ENCODE measurements around the gene UBASH3A. TPM values are rescaled to one million over a fixed set of nuclear protein-coding genes. Genes with fewer than 3 reads are reported as not detected.

Gene UBASH3A
- total and polyA plus RNA-seq, 2 donors (not counting 1 experiment from before 2014, with no cell fraction given): 0.12 to 0.33 TPM

DNA sequence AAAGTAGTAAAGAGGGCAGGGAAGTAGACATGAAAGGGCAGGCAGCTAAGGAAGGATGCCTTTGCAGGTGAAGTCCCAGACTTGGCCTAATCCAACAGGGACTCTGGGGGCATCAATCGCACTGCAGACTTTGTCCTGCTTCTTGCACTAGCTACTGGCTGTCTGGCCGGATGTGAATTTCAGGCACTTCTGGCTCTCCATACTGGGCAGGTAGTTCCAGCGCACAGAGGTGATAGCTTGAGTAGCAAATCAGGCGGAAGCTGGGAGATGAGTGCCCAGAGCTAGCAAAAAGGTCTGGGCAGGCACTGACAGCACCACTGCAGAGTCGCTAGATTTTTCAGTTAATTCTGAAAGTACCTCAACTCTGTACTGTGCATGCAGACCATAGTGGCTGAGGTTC is 91.3 kb downstream of the UBASH3A start:
- Histone ChIP-seq H3K4me2 (replicated peaks; ENCODE audit: low read depth, low read length, poor library complexity, severe bottlenecking) (no peak overlapping the region), H3K4me3 (ENCODE audit: control extremely low read depth in 1 of 5, extremely low read depth in 1 of 5, insufficient read depth in 1 of 5, low read depth in 2 of 5, low read length in 4 of 5) (no peak overlapping the region), H3K9me3 (ENCODE audit: control extremely low read depth in 1 of 3, control insufficient read depth in 2 of 3, insufficient read depth in 1 of 3, low read length in 2 of 3) (no peaks in the 10 kb centered on the region), H3K27ac (ENCODE audit: low read length in 2 of 2) (no peak overlapping the region), H3K4me1 (ENCODE audit: control insufficient read depth in 2 of 2, insufficient read depth in 2 of 2, low read length in 2 of 2) (peaks cover 11 to 13% of the 10 kb centered on the region in 2 donors), H3K36me3 (replicated peaks in 1 of 2; ENCODE audit: control extremely low read depth in 1 of 2, control insufficient read depth in 1 of 2, extremely low read depth in 1 of 2, insufficient read depth in 2 of 2, low read length in 1 of 2) (no peaks in the 10 kb centered on the region), H2AFZ (ENCODE audit: insufficient read depth, low read depth, low read length, poor library complexity, severe bottlenecking) (no peak overlapping the region), H3K79me2 (ENCODE audit: control insufficient read depth, insufficient read depth, low read length) (no peaks in the 10 kb centered on the region), H4K20me1 (ENCODE audit: control insufficient read depth, insufficient read depth, low read length, poor library complexity, severe bottlenecking) (no peaks in the 10 kb centered on the region), H3K9ac (ENCODE audit: low read length) (no peak overlapping the region), H3K27me3 (replicated peaks in 1 of 4; ENCODE audit: control extremely low read depth in 1 of 4, control insufficient read depth in 3 of 4, insufficient read depth in 4 of 4, low read length in 3 of 4) (peaks cover 0 to 8% (median 0%) of the 10 kb centered on the region in 4 experiments)
- peak overlapping the region; percentile 94 for H3K4me3 Mint-ChIP-seq
- DNase-seq (no peak), ATAC-seq (ENCODE audit: low read depth) (no peak)
- CTCF ChIA-PET: interaction anchor here (1.6 kb wide), 1 partner anchor 42 kb away, joined by 5 read pairs; no protein-coding TSS in a partner anchor
- intact Hi-C loops (cut with micrococcal nuclease): no loop called here
- 100% methylated on average over 4 of the region's 5 CpGs for WGBS (ENCODE audit: insufficient coverage)
- H3K27ac Mint-ChIP-seq: no peak overlapping the region
- no peak for TF ChIP-seq EZH2 (IDR thresholded peaks at IDR 0.05; ENCODE audit: borderline replicate concordance, insufficient read depth, low read depth, low read length, poor library complexity, severe bottlenecking)
- TF ChIP-seq, protein P1, sequence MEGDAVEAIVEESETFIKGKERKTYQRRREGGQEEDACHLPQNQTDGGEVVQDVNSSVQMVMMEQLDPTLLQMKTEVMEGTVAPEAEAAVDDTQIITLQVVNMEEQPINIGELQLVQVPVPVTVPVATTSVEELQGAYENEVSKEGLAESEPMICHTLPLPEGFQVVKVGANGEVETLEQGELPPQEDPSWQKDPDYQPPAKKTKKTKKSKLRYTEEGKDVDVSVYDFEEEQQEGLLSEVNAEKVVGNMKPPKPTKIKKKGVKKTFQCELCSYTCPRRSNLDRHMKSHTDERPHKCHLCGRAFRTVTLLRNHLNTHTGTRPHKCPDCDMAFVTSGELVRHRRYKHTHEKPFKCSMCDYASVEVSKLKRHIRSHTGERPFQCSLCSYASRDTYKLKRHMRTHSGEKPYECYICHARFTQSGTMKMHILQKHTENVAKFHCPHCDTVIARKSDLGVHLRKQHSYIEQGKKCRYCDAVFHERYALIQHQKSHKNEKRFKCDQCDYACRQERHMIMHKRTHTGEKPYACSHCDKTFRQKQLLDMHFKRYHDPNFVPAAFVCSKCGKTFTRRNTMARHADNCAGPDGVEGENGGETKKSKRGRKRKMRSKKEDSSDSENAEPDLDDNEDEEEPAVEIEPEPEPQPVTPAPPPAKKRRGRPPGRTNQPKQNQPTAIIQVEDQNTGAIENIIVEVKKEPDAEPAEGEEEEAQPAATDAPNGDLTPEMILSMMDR (IDR thresholded peaks at IDR 0.05): no peak
- peaks cover 15% of the 10 kb centered on the region for H3K4me1 Mint-ChIP-seq
- H3K9me3 Mint-ChIP-seq (ENCODE audit: insufficient read depth): no peaks in the 10 kb centered on the region
- POLR2A ChIA-PET: interaction anchor here (0.5 kb wide), 1 partner anchor 332 kb away, joined by 5 read pairs; no protein-coding TSS in a partner anchor
- peaks cover 4% of the 10 kb centered on the region for H3K27me3 Mint-ChIP-seq

DNA sequence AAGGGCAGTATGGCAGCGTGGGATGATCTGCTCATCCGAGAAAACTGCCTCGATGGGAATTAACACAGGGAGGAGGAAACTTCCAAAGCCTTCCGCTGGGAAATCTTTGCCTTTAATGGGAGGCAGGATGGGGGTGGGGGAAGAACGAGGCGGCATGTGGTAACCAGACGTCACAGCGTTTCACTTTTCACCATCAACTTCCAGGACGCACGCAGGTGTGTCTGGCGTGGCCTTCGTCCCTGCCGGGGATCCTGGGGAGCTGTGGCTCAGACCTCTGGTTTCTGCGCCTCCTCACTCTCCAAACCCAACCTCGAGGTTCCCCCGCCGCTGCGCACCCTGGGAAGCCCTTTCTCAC is 92.0 kb downstream of the UBASH3A start:
- Histone ChIP-seq H2AFZ (ENCODE audit: insufficient read depth, low read depth, low read length, poor library complexity, severe bottlenecking) (peak overlapping the region; percentile 86), H3K79me2 (ENCODE audit: control insufficient read depth, insufficient read depth, low read length) (no peaks in the 10 kb centered on the region), H3K27ac (ENCODE audit: low read length in 2 of 2) (peak overlapping the region; percentile 66 to 85), H3K9ac (ENCODE audit: low read length) (peak overlapping the region; percentile 85), H3K9me3 (ENCODE audit: control extremely low read depth in 1 of 3, control insufficient read depth in 2 of 3, insufficient read depth in 1 of 3, low read length in 2 of 3) (no peaks in the 10 kb centered on the region), H4K20me1 (ENCODE audit: control insufficient read depth, insufficient read depth, low read length, poor library complexity, severe bottlenecking) (no peaks in the 10 kb centered on the region), H3K27me3 (replicated peaks in 1 of 4; ENCODE audit: control extremely low read depth in 1 of 4, control insufficient read depth in 3 of 4, insufficient read depth in 4 of 4, low read length in 3 of 4) (peaks cover 0 to 5% (median 0%) of the 10 kb centered on the region in 4 experiments), H3K4me2 (replicated peaks; ENCODE audit: low read depth, low read length, poor library complexity, severe bottlenecking) (peak overlapping the region; percentile 89), H3K4me1 (ENCODE audit: control insufficient read depth in 2 of 2, insufficient read depth in 2 of 2, low read length in 2 of 2) (peaks cover 11 to 13% of the 10 kb centered on the region in 2 donors), H3K36me3 (replicated peaks in 1 of 2; ENCODE audit: control extremely low read depth in 1 of 2, control insufficient read depth in 1 of 2, extremely low read depth in 1 of 2, insufficient read depth in 2 of 2, low read length in 1 of 2) (no peaks in the 10 kb centered on the region), H3K4me3 (ENCODE audit: control extremely low read depth in 1 of 5, extremely low read depth in 1 of 5, insufficient read depth in 1 of 5, low read depth in 2 of 5, low read length in 4 of 5) (peak overlapping the region; percentile 59 to 78 (median 74))
- Mint-ChIP-seq H3K27ac (peak overlapping the region; percentile 89), H3K4me1 (peaks cover 15% of the 10 kb centered on the region), H3K27me3 (peaks cover 4% of the 10 kb centered on the region), H3K9me3 (ENCODE audit: insufficient read depth) (no peaks in the 10 kb centered on the region), H3K4me3 (peak overlapping the region; percentile 94)
- WGBS (ENCODE audit: insufficient coverage): 0% methylated on average over 10 of the region's 18 CpGs
- DNase-seq (no peak), ATAC-seq (ENCODE audit: low read depth) (no peak)
- POLR2A ChIA-PET: interaction anchor here (0.5 to 1.1 kb wide), 2 partner anchors 41 to 333 kb away, joined by 4 to 5 read pairs; no protein-coding TSS in a partner anchor
- TF ChIP-seq, protein P1 (IDR thresholded peaks at IDR 0.05): no peak
- no peak for TF ChIP-seq EZH2 (IDR thresholded peaks at IDR 0.05; ENCODE audit: borderline replicate concordance, insufficient read depth, low read depth, low read length, poor library complexity, severe bottlenecking)
- CTCF ChIA-PET: interaction anchor here (1.6 kb wide), 1 partner anchor 41 kb away, joined by 5 read pairs; no protein-coding TSS in a partner anchor
- intact Hi-C loops (cut with micrococcal nuclease): loop anchor here (1.0 kb wide), 4 partner anchors 19 to 41 kb away; no protein-coding TSS in a partner anchor

Measured in B cell (primary cell).